Panc1 (cell line): ENCODE measurements around the gene FZR1.

Source experiments
- CTCF ChIP-seq: fragments of 450-650 bp; IDR thresholded peaks from 2 replicates; pipeline ENCODE4 v1.5.1; 2017; ENCODE audit warnings: mild to moderate bottlenecking
- POLR2AphosphoS5 ChIP-seq: IDR thresholded peaks from 2 replicates; pipeline ENCODE4 v1.6.1; 2012; ENCODE audit warnings: mild to moderate bottlenecking, low read depth, low read length, moderate library complexity
- REST ChIP-seq, 2 experiments: IDR thresholded peaks; 2 replicates each; pipeline ENCODE4 v1.6.1; 2011 to 2012; ENCODE audit warnings: low read depth in 2 of 2, control low read depth in 1 of 2, low read length in 1 of 2, mild to moderate bottlenecking in 1 of 2, moderate library complexity in 1 of 2; ENCODE audit not compliant: insufficient read depth in 1 of 2
- SIN3A ChIP-seq: IDR thresholded peaks from 2 replicates; pipeline ENCODE4 v1.6.1; 2012; ENCODE audit warnings: low read depth, mild to moderate bottlenecking, low read length, moderate library complexity, borderline replicate concordance; ENCODE audit not compliant: insufficient read depth
- TCF7L2 ChIP-seq: IDR thresholded peaks from 2 replicates; pipeline ENCODE4 v1.6.1; 2011; ENCODE audit warnings: mild to moderate bottlenecking, low read depth, low read length, inconsistent platforms

- no peak for TF ChIP-seq CTCF
- no peak for TF ChIP-seq POLR2AphosphoS5
- TF ChIP-seq SIN3A: no peak
- no peak for TF ChIP-seq REST (IDR thresholded peaks at IDR 0.05; ENCODE audit: insufficient read depth in 1 of 2, low read depth in 2 of 2, low read length in 1 of 2)
- TF ChIP-seq TCF7L2: no peak
Observed at GRCh38 chr19:3510727-3511126, 4.6 kb downstream of the FZR1 start.
